ENCODE data around the gene PPFIBP1. TPM values are rescaled to one million over a fixed set of nuclear protein-coding genes. Genes with fewer than 3 reads are reported as not detected.

PPFIBP1 gene
- total and polyA plus RNA-seq, 2 of the 8 experiments (the other 6 are each of a cell fraction or from before 2014, with no cell fraction given), result 7.7 to 31.3 TPM

- TF ChIP-seq CTCF (IDR thresholded peaks at IDR 0.05; ENCODE audit: control extremely low read depth in 1 of 3, insufficient read depth in 1 of 3, low read depth in 1 of 3, low read length in 3 of 3) (no peak), ASH2L (IDR thresholded peaks at IDR 0.05; ENCODE audit: low read length) (no peak), JUND (IDR thresholded peaks at IDR 0.05; ENCODE audit: low read length) (no peak), BRCA1 (IDR thresholded peaks at IDR 0.05; ENCODE audit: low read depth, low read length) (no peak)
Observed at GRCh38 chr12:27673101-27673718, 149.2 kb downstream of the PPFIBP1 start (continued).

Measured in H1 (cell line).